ENCODE data around the gene RNFT1.
"Not testable (repeated sequence)": the region's sequence is repeated elsewhere in the genome, so short reads cannot be mapped to it uniquely, and the experiment has no call there.

DNA sequence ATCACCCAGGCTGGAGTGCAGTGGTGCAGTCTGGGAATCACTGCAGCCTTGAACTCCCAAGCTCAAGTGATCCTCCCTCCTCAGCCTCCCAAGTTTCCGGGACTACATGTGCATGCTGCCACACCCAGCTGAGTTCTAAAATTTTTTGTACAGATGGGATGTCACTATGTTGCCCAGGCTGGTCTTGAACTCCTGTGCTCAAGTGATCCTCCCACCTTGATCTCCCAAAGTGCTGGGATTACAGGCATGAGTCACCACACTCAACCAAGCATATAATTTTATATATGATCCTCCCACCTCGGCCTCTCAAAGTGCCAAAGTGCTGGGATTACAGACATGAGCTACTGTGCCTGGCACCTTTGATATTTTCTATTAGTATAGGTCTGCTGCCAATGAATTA is 7.2 kb upstream of the RNFT1 start:
- TF ChIP-seq, protein P1, sequence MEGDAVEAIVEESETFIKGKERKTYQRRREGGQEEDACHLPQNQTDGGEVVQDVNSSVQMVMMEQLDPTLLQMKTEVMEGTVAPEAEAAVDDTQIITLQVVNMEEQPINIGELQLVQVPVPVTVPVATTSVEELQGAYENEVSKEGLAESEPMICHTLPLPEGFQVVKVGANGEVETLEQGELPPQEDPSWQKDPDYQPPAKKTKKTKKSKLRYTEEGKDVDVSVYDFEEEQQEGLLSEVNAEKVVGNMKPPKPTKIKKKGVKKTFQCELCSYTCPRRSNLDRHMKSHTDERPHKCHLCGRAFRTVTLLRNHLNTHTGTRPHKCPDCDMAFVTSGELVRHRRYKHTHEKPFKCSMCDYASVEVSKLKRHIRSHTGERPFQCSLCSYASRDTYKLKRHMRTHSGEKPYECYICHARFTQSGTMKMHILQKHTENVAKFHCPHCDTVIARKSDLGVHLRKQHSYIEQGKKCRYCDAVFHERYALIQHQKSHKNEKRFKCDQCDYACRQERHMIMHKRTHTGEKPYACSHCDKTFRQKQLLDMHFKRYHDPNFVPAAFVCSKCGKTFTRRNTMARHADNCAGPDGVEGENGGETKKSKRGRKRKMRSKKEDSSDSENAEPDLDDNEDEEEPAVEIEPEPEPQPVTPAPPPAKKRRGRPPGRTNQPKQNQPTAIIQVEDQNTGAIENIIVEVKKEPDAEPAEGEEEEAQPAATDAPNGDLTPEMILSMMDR (conservative IDR thresholded peaks at IDR 0.05; ENCODE audit: low read length) = not testable (repeated sequence)
- TF ChIP-seq EZH2phosphoT487 (IDR thresholded peaks at IDR 0.05; ENCODE audit: borderline replicate concordance, low read depth, low read length) = not testable (repeated sequence)
